ENCODE data around the gene KCNJ6.
"Not testable (repeated sequence)": the region's sequence is repeated elsewhere in the genome, so short reads cannot be mapped to it uniquely, and the experiment has no call there.

Gene KCNJ6

GRCh38 chr21:37724201-37724600, 192.1 kb downstream of the KCNJ6 start:
- DNase-seq (ENCODE audit: low spot score), result no peak

DNA sequence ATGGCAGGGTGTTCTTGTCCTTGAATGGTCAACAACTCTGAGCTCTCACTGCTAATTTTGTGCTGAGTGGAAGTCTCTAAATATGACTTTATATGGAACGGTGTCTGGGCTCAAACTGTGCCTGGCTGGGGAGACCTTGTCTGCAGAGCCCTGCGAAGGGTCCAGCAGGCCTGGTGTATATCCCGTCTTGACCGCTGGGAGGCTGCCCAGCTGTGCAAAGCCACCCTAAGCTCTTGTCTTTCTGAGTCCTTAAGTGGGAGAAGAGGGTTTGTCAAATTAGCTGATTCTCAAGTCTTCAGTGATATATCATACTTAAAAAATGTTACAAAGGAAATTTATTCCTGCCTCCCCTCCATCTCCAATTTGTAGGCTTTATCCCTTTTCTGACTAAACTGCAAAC, 198.7 kb downstream of the KCNJ6 start:
- DNase-seq (ENCODE audit: low spot score), result no peak

DNA sequence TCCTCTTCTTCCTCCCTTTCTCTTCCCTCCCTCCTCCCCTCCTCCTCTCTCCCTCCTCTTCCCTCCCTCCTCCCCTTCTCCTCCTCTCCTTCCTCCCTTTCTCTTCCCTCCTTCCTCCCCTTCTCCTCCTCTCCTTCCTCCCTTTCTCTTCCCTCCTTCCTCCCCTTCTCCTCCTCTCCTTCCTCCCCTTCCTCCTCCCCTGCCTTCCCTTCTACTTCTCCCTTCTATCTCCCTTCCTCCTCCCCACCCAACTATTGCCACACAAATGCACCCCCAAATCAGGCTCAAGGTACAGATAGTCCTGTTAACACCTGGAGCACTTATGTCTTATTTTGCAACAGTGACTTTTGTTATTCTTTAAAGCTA, 203.7 kb downstream of the KCNJ6 start:
- DNase-seq (ENCODE audit: low spot score), result not testable (repeated sequence)

GRCh38 chr21:37711836-37712568, 204.3 kb downstream of the KCNJ6 start:
- peak; percentile 60 for DNase-seq (ENCODE audit: low spot score)

DNA sequence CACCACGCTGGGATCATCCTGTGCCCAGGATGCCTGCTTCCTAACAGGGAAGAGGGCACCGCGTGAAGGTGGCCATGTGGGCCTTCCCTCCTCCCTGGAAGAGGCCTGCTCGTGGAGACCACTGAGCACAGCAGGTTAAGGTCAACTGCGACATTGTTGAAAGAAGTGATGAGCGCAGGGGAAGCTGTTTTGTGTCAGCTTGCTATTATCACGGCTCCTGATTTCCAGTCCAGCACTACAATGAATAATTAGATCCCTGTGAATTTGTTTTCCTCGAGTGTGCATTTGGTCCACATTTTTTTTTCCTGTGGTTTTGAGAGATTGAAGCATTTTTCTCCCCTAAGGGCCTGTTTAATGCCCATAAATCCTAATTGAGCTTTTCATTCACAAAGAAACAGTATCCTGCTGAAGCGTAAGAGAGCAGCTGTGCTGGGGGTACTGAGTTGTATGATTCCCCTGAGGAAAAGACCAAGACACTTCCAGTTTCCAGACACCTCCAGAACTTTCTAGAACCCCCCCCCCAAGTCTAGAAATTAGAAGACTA, 204.9 kb downstream of the KCNJ6 start:
- no peak for DNase-seq (ENCODE audit: low spot score)

- no peak for DNase-seq (ENCODE audit: low spot score)
Measured at GRCh38 chr21:37710546-37711285, 205.5 kb downstream of the KCNJ6 start.

- no peak for DNase-seq (ENCODE audit: low spot score)
Measured at GRCh38 chr21:37704751-37705150, 211.5 kb downstream of the KCNJ6 start.

GRCh38 chr21:37702241-37702640, 214.0 kb downstream of the KCNJ6 start:
- no peak for DNase-seq (ENCODE audit: low spot score)

GRCh38 chr21:37700641-37701202, 215.5 kb downstream of the KCNJ6 start:
- peak; percentile 57 for DNase-seq (ENCODE audit: low spot score)

DNA sequence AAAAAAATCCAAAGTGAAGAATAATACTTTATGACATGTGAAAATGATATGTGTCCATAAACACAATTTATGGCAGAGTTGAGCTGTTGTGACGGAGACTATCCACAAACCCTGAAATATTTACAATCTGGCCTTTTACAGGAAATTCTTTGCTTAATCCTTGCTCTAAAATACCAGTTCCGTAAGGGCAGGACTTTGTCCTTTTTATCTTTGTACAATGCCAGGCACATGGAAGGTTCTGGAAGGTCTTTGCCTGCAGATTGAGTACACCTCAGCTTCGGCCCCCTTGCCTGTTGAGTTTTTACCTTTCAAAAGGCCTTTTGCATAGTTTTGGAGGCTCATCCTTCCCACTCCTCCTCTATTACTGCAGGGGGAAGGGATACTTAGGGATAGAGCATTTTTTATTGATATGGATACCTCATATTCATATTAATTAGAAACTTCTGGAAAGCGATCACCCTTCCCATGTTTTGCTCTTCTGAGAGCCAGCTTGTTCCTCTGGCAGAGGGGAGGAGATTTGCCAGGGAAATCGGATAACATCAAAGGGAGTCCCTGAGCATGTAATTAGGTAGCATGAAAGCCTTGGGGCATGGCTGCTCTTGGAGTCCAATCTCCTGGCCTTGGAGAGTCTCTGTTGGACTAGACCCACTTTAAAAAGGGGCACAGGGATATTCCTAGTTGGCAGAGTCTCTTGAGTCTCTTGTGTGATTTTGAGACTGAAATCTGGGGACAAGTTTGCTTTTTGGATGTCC, 217.1 kb downstream of the KCNJ6 start:
- no peak for DNase-seq (ENCODE audit: low spot score)

GRCh38 chr21:37696936-37697335, 219.3 kb downstream of the KCNJ6 start:
- DNase-seq (ENCODE audit: low spot score), result no peak

DNA sequence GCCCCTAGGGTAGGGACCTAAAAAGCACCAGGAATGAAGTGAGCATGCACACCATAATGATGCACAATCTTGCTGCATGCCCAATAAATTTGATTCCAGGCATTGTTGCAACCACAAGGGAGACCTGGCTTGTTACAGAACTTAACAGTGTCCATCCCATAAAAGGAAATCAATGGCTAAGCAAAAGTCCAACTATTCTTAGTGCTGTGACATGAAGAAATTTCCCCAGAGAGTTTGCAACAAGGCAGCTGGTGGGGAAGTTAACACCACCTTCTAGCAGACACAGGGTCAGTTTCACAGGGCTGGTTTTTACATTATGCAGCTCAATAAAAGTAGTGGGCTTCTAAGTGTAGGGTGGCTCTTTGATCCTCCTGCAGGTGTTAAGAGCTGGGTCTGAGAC, 221.1 kb downstream of the KCNJ6 start:
- no peak for DNase-seq (ENCODE audit: low spot score)

- DNase-seq (ENCODE audit: low spot score), result no peak
Measured at GRCh38 chr21:37688952-37689659, 227.2 kb downstream of the KCNJ6 start.

- no peak for DNase-seq (ENCODE audit: low spot score)
Measured at GRCh38 chr21:37686991-37687810, 229.1 kb downstream of the KCNJ6 start.

DNA sequence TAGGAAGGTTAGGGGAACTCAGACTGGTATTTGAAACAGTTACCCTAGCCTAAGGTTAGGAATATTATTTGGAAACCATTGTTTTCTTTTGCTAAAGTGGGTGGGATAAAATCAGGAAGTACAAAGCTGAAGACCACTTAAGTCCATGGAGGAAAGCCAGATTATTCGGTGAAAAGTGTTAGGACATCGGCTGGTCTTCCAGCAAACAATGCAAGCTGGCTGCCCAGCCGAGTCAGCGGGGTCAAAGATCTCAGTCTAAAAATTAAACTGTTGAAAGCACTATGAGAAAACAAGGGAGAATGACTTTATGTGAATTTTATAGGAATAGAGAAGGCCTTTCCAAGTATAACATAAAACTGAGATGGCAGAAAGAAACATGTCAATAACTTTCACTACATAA, 231.7 kb downstream of the KCNJ6 start:
- no peak for DNase-seq (ENCODE audit: low spot score)

DNA sequence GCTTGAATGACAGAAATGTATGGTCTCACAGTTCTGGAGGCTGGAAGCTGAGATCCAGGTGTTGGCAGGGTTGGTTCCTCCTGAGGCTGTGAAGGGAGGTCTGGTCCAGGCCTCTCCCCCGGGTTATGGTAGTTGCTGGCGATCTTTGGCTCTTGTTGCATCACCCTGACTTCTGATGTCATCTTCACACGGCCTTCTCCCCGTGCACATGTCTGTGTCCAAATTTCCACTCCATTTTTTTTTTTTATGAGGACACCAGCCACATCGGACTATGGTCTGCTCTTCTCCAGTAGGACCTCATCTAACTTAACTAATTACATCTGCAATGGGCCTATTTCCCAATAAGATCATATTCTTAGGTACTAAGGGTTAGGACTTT, 232.2 kb downstream of the KCNJ6 start:
- DNase-seq (ENCODE audit: low spot score), result no peak

GRCh38 chr21:37683396-37684114, 232.7 kb downstream of the KCNJ6 start:
- DNase-seq (ENCODE audit: low spot score), result no peak

DNA sequence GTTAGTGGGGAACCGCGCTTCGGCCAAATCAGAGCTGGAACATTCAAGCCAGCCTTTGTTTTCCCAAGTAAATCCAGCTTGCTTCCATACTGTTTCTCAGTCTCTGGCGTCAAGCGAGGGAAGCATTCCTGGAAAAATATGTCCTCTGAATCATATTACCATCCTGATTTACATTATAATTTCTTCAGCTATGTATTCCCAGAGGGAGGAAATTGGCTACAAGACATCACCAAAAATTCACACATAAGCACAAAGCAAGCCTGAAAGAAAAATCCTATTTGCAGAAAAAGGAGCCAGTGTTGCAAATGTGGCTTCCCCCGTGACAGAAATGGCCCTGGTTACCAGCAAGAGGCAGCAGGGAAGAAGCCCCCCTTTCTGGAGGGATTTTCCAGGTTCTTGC, 233.3 kb downstream of the KCNJ6 start:
- DNase-seq (ENCODE audit: low spot score), result no peak

DNA sequence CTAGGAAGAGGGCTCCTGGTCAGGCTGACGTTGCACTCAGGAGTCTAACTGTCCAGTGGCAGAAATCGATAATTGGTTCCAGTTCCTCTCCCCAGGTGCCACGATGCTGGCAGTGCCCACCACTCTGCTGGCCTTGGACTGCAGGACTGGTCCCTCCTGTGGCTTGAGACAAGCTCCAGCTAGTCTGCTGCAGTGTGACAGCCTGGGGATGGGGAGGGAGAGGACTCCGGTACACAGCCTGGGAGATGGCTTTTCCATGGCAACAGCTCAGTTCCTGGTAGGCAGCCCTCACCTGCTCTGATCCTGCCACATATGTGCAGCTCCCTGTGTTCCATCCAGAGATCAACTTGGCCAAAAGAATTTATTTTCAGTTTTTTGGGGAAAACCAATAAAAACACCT, 239.3 kb downstream of the KCNJ6 start:
- no peak for DNase-seq (ENCODE audit: low spot score)

DNA sequence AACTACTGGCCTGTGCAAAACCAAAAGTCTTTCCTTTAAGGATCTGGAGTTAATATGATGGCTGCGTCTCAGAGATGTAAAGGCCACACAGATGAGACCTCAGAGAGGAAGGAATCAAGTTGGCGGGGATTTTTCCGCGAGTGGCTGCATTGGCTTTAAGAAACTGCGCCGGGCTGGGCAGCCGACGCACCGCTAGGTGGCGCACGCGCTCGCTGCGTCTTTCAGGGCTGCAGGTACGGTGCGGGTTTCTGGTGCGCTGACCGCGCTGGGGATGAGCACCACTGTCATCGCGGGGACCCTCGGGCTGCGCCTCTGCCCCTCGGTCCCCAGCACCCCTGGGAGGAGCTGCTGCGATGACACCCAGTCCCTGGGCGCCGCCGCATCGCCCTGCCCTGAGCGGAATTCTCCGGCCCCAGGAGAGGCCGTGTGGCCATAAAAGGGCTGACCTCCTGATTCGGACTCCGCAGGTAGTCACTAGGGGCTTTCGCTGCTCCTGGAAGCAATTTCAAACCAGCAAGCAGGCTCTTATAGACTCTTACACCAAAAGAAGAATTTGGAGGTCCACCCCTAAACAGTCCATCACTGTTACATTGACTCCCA, 241.0 kb downstream of the KCNJ6 start:
- DNase-seq (ENCODE audit: low spot score), result peak; percentile 41
